ENCODE data around the gene TRIM24.

DNA sequence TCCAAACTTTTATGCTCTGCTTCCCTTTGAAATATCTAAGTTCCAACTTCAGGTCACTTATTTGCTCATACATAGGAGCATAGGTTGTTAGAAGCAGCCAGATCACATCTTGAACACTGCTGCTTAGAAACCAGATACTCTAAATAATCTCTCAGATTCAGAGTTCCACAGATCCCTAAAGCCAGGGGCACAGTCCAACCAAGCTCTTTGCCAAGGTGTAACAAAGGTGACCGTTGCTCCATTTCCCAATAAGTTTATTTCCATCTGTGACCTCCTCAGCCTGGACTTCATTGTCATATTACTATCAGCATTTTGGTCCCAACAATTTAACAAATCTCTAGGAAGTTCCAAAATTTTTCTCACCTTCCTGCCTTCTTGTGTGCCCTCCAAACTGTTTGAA, 52.8 kb downstream of the TRIM24 start:
- TF ChIP-seq EP300 (IDR thresholded peaks at IDR 0.05), result no peak
- TF ChIP-seq CTCF (IDR thresholded peaks at IDR 0.05), result no peak

Data from gastroesophageal sphincter (tissue), 3 donors.